ENCODE data around the gene UTF1.

Gene UTF1

GRCh38 chr10:133253361-133253955 lies 23.4 kb downstream of the UTF1 start:
- H3K4me3 ChIP-seq, result no peak overlapping the region
- no peaks in the 10 kb centered on the region for H3K9me3 ChIP-seq
- no peak for DNase-seq
- intact Hi-C loops (cut with DNase I; ENCODE audit: low total_unique reads), result no loop called here
- H3K27ac ChIP-seq, result no peak overlapping the region
- no peaks in the 10 kb centered on the region for H3K36me3 ChIP-seq
- TF ChIP-seq CTCF (IDR thresholded peaks at IDR 0.05), result no peak
- peaks cover 0 to 15% (median 10%) of the 10 kb centered on the region in 4 donors for H3K4me1 ChIP-seq
- H3K27me3 ChIP-seq, result peaks cover 0 to 55% of the 10 kb centered on the region in 2 donors

DNA sequence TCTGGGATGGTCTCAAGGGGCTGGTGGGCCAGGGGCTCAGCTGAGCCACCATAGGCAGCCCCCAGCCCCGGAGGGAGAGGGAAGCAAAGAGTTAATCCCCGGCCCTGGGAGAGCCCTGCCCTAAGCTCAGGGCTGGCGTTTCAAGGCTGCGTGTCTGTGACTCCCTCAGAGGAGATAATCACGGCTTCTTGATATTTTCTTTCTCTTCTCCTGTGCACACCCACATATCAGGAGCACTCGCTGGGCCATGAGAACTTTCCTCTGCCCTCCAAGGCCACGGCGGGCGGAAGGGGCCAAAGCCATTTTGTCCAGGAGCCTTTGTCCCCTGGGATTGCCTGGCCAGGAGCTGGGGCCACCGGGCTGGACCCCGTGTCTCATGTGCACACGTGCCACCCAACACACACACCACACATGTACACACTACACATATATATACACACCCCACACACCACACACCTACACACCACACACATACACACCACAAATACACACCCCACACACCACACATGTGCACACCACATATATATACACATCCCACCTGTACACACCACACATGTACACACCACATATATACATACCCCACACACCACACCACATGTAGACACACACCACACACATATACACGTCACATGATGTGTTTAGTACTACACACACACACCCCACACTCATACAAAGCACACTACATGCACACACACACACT lies 24.6 kb downstream of the UTF1 start:
- Histone ChIP-seq H3K27ac (no peak overlapping the region), H3K9me3 (no peaks in the 10 kb centered on the region), H3K27me3 (peaks cover 0 to 44% of the 10 kb centered on the region in 2 donors), H3K4me3 (no peak overlapping the region), H3K4me1 (peaks cover 0 to 26% (median 19%) of the 10 kb centered on the region in 4 donors), H3K36me3 (no peaks in the 10 kb centered on the region)
- DNase-seq, result no peak
- no peak for TF ChIP-seq CTCF (IDR thresholded peaks at IDR 0.05)
- intact Hi-C loops (cut with DNase I; ENCODE audit: low total_unique reads), result no loop called here

DNA sequence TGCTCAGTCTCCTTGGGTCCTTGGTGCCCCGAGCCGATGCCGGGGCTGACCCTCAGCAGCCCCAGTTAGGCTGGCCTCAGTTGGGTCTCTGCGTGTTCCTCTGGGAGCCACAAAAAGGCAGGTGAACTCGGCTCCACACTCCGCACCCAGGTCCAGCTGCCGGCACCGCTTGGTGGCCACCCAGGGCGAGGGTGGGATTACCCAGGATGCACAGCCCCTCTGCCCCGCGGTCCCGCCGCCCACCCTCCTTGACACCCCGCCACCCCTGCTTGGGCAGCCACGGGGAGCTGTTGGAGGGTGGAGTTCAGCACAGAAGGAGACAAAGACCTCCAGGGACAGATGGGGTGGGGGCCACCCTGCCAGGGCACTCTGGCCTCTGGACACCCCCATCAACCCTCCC lies 25.3 kb downstream of the UTF1 start:
- Histone ChIP-seq H3K9me3 (no peaks in the 10 kb centered on the region), H3K4me1 (peaks cover 0 to 33% (median 24%) of the 10 kb centered on the region in 4 donors), H3K36me3 (no peaks in the 10 kb centered on the region), H3K27me3 (peaks cover 0 to 36% of the 10 kb centered on the region in 2 donors), H3K27ac (no peak overlapping the region), H3K4me3 (no peak overlapping the region)
- TF ChIP-seq CTCF (IDR thresholded peaks at IDR 0.05), result no peak
- no peak for DNase-seq
- intact Hi-C loops (cut with DNase I; ENCODE audit: low total_unique reads), result no loop called here

GRCh38 chr10:133257489-133258065 lies 27.6 kb downstream of the UTF1 start:
- intact Hi-C loops (cut with DNase I; ENCODE audit: low total_unique reads), result no loop called here
- Histone ChIP-seq H3K4me1 (peaks cover 0 to 50% (median 39%) of the 10 kb centered on the region in 4 donors), H3K9me3 (no peaks in the 10 kb centered on the region), H3K27me3 (peaks cover 0 to 16% of the 10 kb centered on the region in 2 donors), H3K4me3 (peak overlapping the region in 1 of 2 donors; percentile 10), H3K36me3 (no peaks in the 10 kb centered on the region), H3K27ac (peak overlapping the region in 1 of 2 donors; percentile 53)
- peak; percentile 77 to 83 for DNase-seq
- TF ChIP-seq CTCF (IDR thresholded peaks at IDR 0.05), result no peak

- Histone ChIP-seq H3K27ac (peak overlapping the region; percentile 52 to 53), H3K27me3 (peaks cover 0 to 14% of the 10 kb centered on the region in 2 donors), H3K4me1 (peaks cover 0 to 52% (median 42%) of the 10 kb centered on the region in 4 donors)
Observed at GRCh38 chr10:133258066-133258817, 28.2 kb downstream of the UTF1 start.

More at GRCh38 chr10:133258066-133258817, 28.2 kb downstream of the UTF1 start:
- TF ChIP-seq CTCF (IDR thresholded peaks at IDR 0.05), result no peak
- no peak for DNase-seq
- no peaks in the 10 kb centered on the region for H3K36me3 ChIP-seq
- H3K9me3 ChIP-seq, result no peaks in the 10 kb centered on the region
- intact Hi-C loops (cut with DNase I; ENCODE audit: low total_unique reads), result no loop called here
- H3K4me3 ChIP-seq, result peak overlapping the region in 1 of 2 donors; percentile 10
